ENCODE results near the gene AXIN2.

Gene AXIN2

GRCh38 chr17:65553646-65554552, 7.5 kb downstream of the AXIN2 start:
- DNase-seq: no peak

GRCh38 chr17:65553009-65553645, 8.3 kb downstream of the AXIN2 start:
- DNase-seq: no peak

GRCh38 chr17:65552214-65552613, 9.2 kb downstream of the AXIN2 start:
- DNase-seq: no peak

- DNase-seq: no peak
Observed at GRCh38 chr17:65551267-65552040, 10.0 kb downstream of the AXIN2 start.

- DNase-seq: no peak
Observed at GRCh38 chr17:65550758-65551157, 10.7 kb downstream of the AXIN2 start.

GRCh38 chr17:65550075-65550662, 11.3 kb downstream of the AXIN2 start:
- DNase-seq: no peak

- no peak for DNase-seq
Observed at GRCh38 chr17:65548269-65548969, 13.0 kb downstream of the AXIN2 start.

- no peak for DNase-seq
Observed at GRCh38 chr17:65547253-65547670, 14.2 kb downstream of the AXIN2 start.

- DNase-seq: no peak
Observed at GRCh38 chr17:65546579-65546978, 14.9 kb downstream of the AXIN2 start.

GRCh38 chr17:65545705-65546523, 15.5 kb downstream of the AXIN2 start:
- no peak for DNase-seq

- DNase-seq: no peak
Observed at GRCh38 chr17:65544672-65545071, 16.8 kb downstream of the AXIN2 start.

- peak; percentile 10 to 19 for DNase-seq
Observed at GRCh38 chr17:65542610-65543009, 18.8 kb downstream of the AXIN2 start.

- DNase-seq: no peak
Observed at GRCh38 chr17:65542067-65542466, 19.4 kb downstream of the AXIN2 start.

GRCh38 chr17:65541453-65541852, 20.0 kb downstream of the AXIN2 start:
- no peak for DNase-seq

GRCh38 chr17:65539630-65540266, 21.7 kb downstream of the AXIN2 start:
- peak in 1 of 2 experiments; percentile 13 for DNase-seq

GRCh38 chr17:65538675-65539529, 22.5 kb downstream of the AXIN2 start:
- DNase-seq: peak in 1 of 2 experiments; percentile 9

- DNase-seq: no peak
Observed at GRCh38 chr17:65537845-65538674, 23.4 kb downstream of the AXIN2 start.

GRCh38 chr17:65537343-65537844, 24.1 kb downstream of the AXIN2 start:
- DNase-seq: no peak
